WTC11 (cell line): ENCODE measurements around the gene NKD1.

ENCODE experiments used
- CTCF ChIP-seq: fragments of 200-600 bp; IDR thresholded peaks from 2 replicates; pipeline ENCODE4 v1.8.0; 2022; ENCODE audit warnings: antibody characterized with exemption
- FOXJ3 ChIP-seq: sonication (generic); formaldehyde crosslinking; IDR thresholded peaks from 2 replicates; pipeline ENCODE4 v1.9.0; 2021; ENCODE audit warnings: missing genetic modification reagents, mild to moderate bottlenecking, borderline replicate concordance
- NR3C1 ChIP-seq: sonication (generic); formaldehyde crosslinking; conservative IDR thresholded peaks from 2 replicates; pipeline ENCODE4 v1.8.1; 2023; ENCODE audit warnings: low read depth, mild to moderate bottlenecking, missing genetic modification reagents
- TF ChIP-seq, protein P1 (sequence below): sonication (generic); formaldehyde crosslinking; IDR thresholded peaks from 2 replicates; pipeline ENCODE4 v1.8.0; 2022; ENCODE audit warnings: mild to moderate bottlenecking, missing genetic modification reagents
- TF ChIP-seq, protein P2 (sequence below): fragments of 250-450 bp; sonication (Bioruptor Pico); IDR thresholded peaks from 2 replicates; pipeline ENCODE4 v1.9.0; 2021; ENCODE audit warnings: mild to moderate bottlenecking

GRCh38 chr16:50529334-50529733 lies 18.9 kb upstream of the NKD1 start:
- TF ChIP-seq CTCF (no peak), NR3C1 (CRISPR knock-in tag) (no peak), FOXJ3 (CRISPR knock-in tag) (no peak)
- TF ChIP-seq, protein P1, sequence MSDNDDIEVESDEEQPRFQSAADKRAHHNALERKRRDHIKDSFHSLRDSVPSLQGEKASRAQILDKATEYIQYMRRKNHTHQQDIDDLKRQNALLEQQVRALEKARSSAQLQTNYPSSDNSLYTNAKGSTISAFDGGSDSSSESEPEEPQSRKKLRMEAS: no peak
- TF ChIP-seq, protein P2, sequence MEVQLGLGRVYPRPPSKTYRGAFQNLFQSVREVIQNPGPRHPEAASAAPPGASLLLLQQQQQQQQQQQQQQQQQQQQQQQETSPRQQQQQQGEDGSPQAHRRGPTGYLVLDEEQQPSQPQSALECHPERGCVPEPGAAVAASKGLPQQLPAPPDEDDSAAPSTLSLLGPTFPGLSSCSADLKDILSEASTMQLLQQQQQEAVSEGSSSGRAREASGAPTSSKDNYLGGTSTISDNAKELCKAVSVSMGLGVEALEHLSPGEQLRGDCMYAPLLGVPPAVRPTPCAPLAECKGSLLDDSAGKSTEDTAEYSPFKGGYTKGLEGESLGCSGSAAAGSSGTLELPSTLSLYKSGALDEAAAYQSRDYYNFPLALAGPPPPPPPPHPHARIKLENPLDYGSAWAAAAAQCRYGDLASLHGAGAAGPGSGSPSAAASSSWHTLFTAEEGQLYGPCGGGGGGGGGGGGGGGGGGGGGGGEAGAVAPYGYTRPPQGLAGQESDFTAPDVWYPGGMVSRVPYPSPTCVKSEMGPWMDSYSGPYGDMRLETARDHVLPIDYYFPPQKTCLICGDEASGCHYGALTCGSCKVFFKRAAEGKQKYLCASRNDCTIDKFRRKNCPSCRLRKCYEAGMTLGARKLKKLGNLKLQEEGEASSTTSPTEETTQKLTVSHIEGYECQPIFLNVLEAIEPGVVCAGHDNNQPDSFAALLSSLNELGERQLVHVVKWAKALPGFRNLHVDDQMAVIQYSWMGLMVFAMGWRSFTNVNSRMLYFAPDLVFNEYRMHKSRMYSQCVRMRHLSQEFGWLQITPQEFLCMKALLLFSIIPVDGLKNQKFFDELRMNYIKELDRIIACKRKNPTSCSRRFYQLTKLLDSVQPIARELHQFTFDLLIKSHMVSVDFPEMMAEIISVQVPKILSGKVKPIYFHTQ (CRISPR knock-in tag): no peak
